ENCODE measurements around the gene RIOK1. TPM values are rescaled to one million over a fixed set of nuclear protein-coding genes. Genes with fewer than 3 reads are reported as not detected.

RIOK1 gene
- total and polyA plus RNA-seq, 2 of the 13 experiments (the other 11 are each of a cell fraction or from before 2014, with no cell fraction given): 9.4 to 37.8 TPM

GRCh38 chr6:7448232-7448631 lies 58.6 kb downstream of the RIOK1 start:
- no peaks in the 10 kb centered on the region for H3K9me3 ChIP-seq (ENCODE audit: low read length)
- peaks cover 5 to 20% of the 10 kb centered on the region in 2 experiments; a peak in 4 of 5 replicates for H3K27me3 ChIP-seq (ENCODE audit: control insufficient read depth in 1 of 2, insufficient read depth in 2 of 2, low read length in 2 of 2)
- intact Hi-C loops (cut with micrococcal nuclease; ENCODE audit: unreplicated experiment) (loop anchor here (2.0 to 5.0 kb wide), 3 partner anchors 17 to 114 kb away; no protein-coding TSS in a partner anchor), in situ Hi-C loops (cut with HindIII; ENCODE audit: extremely low pct_ligation_motif_present, low pct_unique_long_range_greater_than_20kb) (no loop called here)
- peak overlapping the region in 1 of 3 experiments; percentile 2; a peak in 1 of 6 replicates for H3K4me3 ChIP-seq (replicated peaks in 1 of 3; ENCODE audit: insufficient read depth in 1 of 3, low read depth in 2 of 3, low read length in 3 of 3)
- no peak overlapping the region for H3K27ac ChIP-seq (ENCODE audit: extremely low read length, insufficient read depth, low read length)
- no peak overlapping the region for H2AFZ ChIP-seq (ENCODE audit: low read length)
- H3K36me3 ChIP-seq (replicated peaks in 1 of 2; ENCODE audit: control insufficient read depth in 1 of 2, insufficient read depth in 2 of 2, low read length in 2 of 2): no peaks in the 10 kb centered on the region
- peak overlapping the region; percentile 49 for H3K4me2 ChIP-seq (ENCODE audit: low read depth, low read length)
- no TSS peak for BruUV-seq (replicated peaks)
- DNase-seq (ENCODE audit: low spot score) (peak; percentile 65), FAIRE-seq (no peak), ATAC-seq (peak; percentile 58)
- no peak overlapping the region for H3K9ac ChIP-seq (ENCODE audit: insufficient read depth, low read depth, low read length)
- H3K79me2 ChIP-seq (ENCODE audit: insufficient read depth, low read length): no peaks in the 10 kb centered on the region
- H3K4me1 ChIP-seq (ENCODE audit: insufficient read depth, low read length): peaks cover 59% of the 10 kb centered on the region
- H4K20me1 ChIP-seq (ENCODE audit: insufficient read depth, low read length): no peaks in the 10 kb centered on the region
- WGBS (ENCODE audit: low lambda C conversion rate): 28% methylated on average over 6 of the region's 6 CpGs
- CTCF ChIA-PET (ENCODE audit: low intra/inter-chr PET ratio, low total read pairs): no interaction called here
- POLR2A ChIA-PET: no interaction called here
- TF ChIP-seq ZNF33A (CRISPR knock-in tag; IDR thresholded peaks at IDR 0.05; ENCODE audit: borderline replicate concordance) (no peak), ISL2 (CRISPR knock-in tag; IDR thresholded peaks at IDR 0.05) (peak; percentile 23; the same call in 1 of the 2 replicates), ZNF331 (CRISPR knock-in tag; IDR thresholded peaks at IDR 0.05) (peak; percentile 41; the same call in 1 of the 2 replicates), SAP130 (CRISPR knock-in tag; IDR thresholded peaks at IDR 0.05; ENCODE audit: low read depth) (peak; percentile 42; the same call in 1 of the 2 replicates), HDAC2 (CRISPR knock-in tag; IDR thresholded peaks at IDR 0.05) (0 out of 2 replicates have a peak, but pooled peaks have one; percentile 24), ERF (CRISPR knock-in tag; IDR thresholded peaks at IDR 0.05) (0 out of 2 replicates have a peak, but pooled peaks have one; percentile 20), ZNF687 (CRISPR knock-in tag; IDR thresholded peaks at IDR 0.05) (peak; percentile 55), ZBTB38 (CRISPR knock-in tag; IDR thresholded peaks at IDR 0.05) (0 out of 2 replicates have a peak, but pooled peaks have one; percentile 47), NFKB2 (CRISPR knock-in tag; IDR thresholded peaks at IDR 0.05; ENCODE audit: borderline replicate concordance) (peak; percentile 45; the same call in 1 of the 2 replicates), ZNF263 (CRISPR knock-in tag; IDR thresholded peaks at IDR 0.05) (peak; percentile 87), ZNF691 (CRISPR knock-in tag; IDR thresholded peaks at IDR 0.05; ENCODE audit: borderline replicate concordance, low read depth) (0 out of 2 replicates have a peak, but pooled peaks have one; percentile 33), ZBTB43 (CRISPR knock-in tag; conservative IDR thresholded peaks at IDR 0.05) (no peak), ZSCAN31 (CRISPR knock-in tag; IDR thresholded peaks at IDR 0.05; ENCODE audit: low read depth) (no peak), ZFAT (CRISPR knock-in tag; conservative IDR thresholded peaks at IDR 0.05) (no peak), RXRB (CRISPR knock-in tag; IDR thresholded peaks at IDR 0.05; ENCODE audit: borderline replicate concordance) (peak; percentile 19; the same call in 1 of the 2 replicates)
- TF ChIP-seq, protein P1, sequence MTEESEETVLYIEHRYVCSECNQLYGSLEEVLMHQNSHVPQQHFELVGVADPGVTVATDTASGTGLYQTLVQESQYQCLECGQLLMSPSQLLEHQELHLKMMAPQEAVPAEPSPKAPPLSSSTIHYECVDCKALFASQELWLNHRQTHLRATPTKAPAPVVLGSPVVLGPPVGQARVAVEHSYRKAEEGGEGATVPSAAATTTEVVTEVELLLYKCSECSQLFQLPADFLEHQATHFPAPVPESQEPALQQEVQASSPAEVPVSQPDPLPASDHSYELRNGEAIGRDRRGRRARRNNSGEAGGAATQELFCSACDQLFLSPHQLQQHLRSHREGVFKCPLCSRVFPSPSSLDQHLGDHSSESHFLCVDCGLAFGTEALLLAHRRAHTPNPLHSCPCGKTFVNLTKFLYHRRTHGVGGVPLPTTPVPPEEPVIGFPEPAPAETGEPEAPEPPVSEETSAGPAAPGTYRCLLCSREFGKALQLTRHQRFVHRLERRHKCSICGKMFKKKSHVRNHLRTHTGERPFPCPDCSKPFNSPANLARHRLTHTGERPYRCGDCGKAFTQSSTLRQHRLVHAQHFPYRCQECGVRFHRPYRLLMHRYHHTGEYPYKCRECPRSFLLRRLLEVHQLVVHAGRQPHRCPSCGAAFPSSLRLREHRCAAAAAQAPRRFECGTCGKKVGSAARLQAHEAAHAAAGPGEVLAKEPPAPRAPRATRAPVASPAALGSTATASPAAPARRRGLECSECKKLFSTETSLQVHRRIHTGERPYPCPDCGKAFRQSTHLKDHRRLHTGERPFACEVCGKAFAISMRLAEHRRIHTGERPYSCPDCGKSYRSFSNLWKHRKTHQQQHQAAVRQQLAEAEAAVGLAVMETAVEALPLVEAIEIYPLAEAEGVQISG (CRISPR knock-in tag; IDR thresholded peaks at IDR 0.05): 0 out of 2 replicates have a peak, but pooled peaks have one; percentile 22

Measured in HepG2 (cell line).